Activated naive CD8-positive, alpha-beta T cell treated with anti-CD3 and anti-CD28 coated beads, Interleukin-2, amount 50 U/mL, for 16 hours (primary cell): ENCODE data around the gene TC2N.
"Not testable (repeated sequence)": the region's sequence is repeated elsewhere in the genome, so short reads cannot be mapped to it uniquely, and the experiment has no call there.

Experiments used
- DNase-seq: peaks from one replicate; pipeline ENCODE4 v3.0.0-alpha.2; 2020; ENCODE audit warnings: low read depth, low spot score

Gene TC2N

DNA sequence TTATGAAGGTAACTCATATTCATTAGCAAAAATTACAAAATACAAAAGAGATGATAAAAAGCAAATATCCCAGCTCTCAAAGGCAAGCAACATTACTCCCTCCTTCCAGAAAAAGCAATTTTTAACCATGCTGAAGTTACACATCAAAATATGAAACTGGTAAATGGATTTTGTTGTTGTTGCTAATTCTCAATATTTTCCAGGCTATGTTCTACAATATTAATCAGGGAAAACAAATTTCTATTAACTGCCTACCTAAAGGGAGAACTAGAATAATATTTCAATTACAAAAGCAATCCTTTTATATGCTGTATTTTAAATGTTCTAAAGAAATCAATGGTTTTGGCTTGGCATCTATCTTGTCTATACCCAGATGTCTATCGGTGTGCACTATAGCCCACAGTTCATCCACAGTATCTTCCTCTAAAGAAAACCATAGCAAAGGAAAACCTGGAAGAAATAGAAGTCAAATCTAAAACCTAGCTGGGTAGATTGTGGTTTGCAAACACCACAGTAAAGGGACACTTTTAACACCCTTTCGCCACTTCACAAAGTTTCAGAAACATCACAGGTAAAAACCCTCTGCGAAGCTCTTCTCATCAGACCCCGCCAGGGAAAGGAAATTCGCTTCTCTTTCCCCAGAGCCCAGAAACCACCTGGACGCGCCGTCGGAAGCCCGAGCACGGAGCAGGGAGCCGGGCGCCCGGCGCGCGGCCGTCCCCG lies 32.0 kb downstream of the TC2N start:
- no peak for DNase-seq

DNA sequence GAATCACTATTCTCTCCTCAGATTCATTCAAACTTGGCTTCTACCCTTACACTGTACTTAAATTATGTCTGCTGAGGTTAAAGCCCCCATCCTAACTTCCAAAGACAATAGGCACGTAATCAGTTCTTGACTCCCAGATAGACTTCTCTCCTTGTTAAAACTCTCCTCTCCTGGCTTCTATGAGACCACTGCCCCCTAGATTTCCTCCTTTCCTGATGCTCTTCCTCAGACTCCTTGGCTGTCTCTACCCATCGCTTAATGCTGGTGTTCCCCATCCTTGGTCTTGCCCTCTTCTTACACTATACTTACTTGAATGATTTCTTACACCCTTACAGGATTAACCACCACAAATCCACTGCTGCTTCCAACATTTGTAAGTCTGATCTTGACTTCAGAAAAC lies 32.8 kb downstream of the TC2N start:
- DNase-seq: no peak

DNA sequence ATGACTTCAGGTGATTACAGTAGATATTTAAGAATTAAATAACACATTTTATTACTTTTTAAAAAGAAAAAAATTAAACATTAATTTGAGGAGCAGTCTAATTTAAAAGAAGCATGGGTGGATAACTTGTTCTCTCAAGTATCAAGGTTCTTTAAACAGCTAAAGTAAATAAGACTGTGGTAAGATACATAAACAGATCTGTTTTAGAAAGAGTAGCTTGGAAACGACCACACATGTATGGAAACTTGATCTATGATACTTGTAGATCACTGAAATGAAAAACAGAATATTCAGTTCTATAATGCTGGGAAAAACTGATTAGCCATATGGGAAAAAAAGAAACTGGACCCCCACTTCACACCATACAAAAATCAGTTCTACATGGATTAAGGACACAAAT lies 36.0 kb downstream of the TC2N start:
- DNase-seq: no peak

DNA sequence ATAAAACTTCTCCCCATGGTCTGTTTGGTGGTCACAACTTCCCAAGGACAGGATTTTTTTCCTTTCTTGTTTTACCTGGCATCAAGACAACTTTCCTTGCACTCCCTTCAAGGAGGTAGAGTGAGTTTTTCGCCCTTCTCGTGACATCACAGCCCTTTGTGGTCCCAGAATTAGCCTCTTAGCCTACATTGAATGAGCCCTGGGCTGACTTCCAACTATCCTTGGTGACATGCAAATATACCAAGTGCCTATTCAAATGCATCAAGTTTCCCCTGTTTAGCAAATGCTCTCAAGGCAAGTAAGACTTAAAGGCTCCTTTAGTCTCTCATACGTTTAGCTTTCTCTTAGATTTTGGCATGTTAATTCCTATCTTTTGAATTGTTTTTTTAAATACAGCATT lies 36.6 kb downstream of the TC2N start:
- DNase-seq: no peak

DNA sequence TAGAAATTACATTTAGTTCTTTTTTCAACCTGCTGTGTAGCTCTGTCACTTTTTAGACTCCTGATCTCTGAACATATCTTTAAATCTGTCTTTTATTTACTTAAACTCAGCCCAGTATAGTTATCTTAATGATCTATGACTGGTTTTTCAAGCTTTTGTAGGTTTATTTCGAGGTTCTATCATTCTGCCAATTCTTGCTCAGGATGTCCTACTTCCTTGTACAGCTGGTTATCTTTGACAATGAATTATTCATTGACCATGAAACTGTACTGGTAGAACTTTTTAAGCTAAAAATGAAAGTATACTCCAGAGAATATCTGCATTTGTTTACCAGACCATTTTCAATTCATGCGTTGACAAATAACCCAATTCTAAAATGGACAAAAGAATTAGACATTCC lies 37.8 kb downstream of the TC2N start:
- no peak for DNase-seq

DNA sequence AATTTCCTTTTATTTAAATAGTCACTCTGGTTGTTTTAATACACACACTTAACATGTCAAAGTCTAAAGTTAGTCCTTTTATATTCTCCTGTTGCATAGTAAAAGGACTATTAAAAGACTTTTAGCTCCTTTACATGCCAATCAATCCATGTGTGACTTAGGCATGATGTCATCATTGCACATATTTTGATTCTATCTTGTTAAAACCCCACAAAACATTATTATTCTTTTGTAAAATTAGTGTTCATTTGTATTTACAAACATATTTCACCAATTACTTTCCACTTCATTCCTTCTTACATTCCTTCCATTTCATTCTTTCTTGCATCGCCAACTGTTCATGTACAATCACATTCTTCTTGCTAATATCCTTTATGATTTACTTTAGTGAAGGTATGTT lies 39.6 kb downstream of the TC2N start:
- DNase-seq: no peak

DNA sequence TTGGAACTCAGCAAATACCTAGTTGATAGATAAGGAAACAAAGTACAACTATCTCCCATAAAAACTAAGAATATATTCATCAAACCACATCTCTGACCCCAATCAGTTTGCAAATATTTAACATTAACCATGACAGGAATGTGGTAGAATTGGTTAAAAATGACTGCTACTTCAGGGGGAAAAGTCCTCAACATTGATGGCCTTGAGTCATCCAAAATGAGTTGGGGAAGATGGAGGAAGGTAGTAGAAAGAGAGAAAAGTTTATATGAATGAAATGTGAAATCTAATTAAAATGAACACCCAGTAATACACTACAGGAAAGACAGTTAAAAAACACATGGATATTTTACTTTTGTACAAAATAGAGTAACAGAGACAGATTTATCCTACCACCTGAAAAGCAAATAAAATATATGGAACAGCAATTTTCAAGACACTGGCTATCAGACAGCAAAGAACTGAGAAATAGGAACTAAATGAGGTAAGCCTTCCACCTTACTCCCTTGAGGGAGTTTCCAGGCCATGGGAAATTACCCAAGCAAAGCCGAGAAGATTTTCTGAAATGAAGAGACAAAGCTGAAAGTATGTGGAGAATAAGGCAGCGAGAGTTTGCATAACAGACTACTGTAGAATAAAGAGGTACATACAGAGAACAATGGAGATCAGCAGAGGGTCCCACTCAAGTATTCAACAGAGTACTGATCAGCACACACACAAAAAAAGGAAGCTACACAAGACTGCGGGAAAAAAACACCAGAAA lies 49.6 kb downstream of the TC2N start:
- no peak for DNase-seq

DNA sequence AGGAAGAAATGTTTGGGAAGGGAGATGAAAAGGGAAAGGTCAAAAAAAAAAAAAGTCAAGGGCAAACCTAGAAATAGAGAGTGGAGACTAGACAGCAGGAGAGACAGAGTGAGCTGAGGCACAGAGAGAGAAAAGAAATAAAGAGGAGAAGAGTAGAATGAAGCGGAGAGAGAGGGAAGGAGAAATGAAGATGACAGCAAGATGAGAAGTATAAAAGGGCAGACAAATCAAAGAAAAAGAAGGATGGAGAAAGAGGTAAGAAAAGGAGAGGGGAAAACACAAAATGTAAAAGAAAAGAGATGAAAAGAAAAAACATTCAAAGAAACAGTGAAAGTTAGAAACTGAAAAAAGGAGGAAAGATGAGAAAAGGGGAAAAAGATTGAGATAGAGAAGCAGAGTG lies 53.0 kb downstream of the TC2N start:
- DNase-seq: no peak

DNA sequence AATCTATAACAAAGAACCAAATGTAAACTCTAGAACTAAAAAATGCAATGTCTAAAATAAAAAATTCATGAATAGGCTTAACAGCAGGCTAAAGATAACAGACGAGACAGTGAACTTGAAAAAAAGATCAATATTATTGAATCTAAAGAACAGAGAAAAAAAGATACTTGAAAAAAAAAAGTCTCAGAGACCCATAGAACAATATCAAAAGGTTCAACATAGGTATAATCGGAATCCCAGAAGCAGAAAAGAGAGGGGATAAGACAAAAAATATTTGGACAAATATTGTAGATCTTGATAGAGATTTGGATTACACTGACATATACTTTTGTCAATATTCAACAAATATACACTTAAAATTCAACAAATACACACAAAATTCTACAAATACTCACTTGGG lies 56.6 kb downstream of the TC2N start:
- DNase-seq: no peak

DNA sequence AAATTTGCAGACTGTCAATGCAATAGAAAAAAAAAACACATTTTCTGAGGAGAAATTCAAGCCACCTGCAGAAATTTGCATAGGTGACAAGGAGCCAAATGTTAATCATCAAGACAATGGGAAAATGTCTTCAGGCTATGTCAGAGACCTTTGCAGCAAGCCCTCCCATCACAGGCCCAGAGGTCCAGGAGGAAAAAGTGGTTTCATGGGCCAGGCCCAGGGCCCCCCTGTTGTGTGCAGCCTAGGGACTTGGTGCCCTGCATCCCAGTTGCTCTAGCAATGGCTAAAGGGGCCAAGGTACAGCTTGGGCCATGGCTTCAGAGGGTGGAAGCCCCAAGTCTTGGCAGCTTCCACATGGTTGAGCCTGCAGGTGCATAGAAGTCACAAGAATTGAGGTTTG lies 60.6 kb downstream of the TC2N start:
- no peak for DNase-seq

DNA sequence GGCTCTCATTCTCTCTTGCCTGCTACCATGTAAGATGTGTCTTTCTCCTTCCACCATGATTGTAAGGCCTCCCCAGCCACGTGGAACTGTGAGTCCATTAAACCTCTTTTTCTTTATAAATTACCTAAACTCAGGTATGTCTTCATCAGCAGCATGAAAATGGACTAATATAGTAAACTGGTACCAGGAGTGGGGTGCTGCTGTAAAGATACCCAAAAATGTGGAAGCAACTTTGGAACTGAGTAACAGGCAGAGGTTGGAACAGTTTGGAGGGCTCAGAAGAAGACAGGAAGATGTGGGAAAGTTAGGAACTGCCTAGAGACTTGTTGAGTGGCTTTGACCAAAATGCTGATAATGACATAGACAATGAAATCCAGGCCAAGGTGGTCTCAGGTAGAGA lies 61.2 kb downstream of the TC2N start:
- not testable (repeated sequence) for DNase-seq

DNA sequence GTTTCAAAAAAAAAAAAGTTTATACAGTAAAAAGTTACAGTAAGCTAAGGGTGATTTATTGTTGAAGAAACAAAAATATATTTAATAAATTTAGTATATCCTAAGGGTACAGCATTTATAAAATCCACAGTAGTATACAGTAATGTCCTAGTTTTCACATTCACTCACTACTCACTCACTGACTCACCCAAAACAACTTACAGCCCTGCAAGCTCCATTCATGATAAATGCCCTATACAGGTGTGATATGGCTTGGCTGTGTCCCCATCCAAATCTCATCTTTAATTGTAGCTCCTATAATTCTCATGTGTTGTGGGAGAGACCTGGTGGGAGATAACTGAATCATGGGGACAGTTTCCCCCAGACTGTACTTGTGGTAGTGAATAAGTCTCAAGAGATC lies 61.7 kb downstream of the TC2N start:
- no peak for DNase-seq

DNA sequence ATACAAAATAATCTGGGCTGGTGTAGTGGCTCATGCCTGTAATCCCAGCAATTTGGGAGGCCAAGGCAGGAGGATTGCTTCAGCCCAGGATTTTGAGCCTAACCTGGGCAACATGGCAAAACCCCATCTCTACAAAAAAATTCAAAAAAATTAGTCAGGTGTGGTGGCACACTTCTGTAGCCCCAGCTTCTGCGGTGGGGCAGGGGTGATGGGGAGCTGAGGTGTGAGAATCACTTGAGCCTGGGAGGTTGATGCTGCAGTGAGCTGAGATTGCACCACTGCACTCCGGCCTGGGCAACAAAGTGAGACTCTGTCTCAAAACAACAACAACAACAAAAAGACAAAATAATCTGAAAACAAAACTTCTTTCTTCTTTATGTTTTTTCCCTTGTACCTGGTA lies 66.0 kb downstream of the TC2N start:
- no peak for DNase-seq

DNA sequence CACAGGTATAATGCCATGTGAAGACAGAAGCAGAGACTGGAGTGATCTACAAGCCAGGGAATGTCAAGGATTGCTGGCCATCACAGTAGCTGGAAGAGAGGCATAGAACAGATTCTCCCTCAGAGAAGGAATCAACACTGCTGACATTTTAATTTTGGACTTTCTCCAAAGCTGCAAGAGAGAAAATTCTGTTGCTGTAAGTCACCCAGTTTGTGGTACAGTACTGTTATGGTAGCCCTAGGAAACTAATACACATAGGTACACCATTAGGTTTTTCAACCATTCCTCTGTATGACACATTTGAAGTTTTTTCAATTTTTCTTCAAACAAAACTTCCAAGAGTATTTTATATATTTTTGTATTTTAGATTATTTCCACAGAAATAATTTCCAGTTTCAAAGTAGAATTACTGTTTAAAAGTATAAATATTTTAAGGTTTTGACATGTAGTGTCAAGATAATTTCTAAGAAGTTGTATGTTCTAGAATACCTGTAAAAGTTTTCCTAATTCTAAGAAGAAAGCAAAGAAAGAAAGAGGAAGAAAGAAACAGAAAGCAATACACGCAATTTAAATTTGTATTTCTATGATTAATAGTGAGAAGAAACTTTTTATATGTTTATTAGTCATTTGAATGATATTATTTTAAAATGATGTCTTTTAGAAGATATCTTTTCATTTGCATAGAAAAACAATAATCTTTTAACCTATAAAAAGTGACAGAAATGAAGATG lies 70.6 kb downstream of the TC2N start:
- DNase-seq: no peak

DNA sequence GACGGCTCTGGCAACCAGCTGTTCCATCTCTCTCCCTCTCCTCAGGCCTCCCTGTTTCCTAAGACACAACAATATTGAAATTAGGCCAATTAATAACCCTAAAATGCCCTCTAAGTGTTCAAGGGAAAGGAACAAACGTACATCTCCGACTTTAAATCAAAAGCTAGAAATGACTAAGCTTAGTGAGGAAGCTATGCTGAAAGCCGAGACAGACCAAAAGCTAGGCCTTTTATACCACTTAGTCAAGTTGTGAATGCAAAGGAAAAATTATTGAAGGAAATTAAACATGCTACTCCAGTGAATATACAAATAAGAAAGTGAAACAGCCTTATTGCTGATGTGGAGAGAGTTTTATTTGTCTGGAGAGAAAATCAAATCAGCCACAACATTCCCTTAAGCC lies 73.6 kb downstream of the TC2N start:
- DNase-seq: no peak

DNA sequence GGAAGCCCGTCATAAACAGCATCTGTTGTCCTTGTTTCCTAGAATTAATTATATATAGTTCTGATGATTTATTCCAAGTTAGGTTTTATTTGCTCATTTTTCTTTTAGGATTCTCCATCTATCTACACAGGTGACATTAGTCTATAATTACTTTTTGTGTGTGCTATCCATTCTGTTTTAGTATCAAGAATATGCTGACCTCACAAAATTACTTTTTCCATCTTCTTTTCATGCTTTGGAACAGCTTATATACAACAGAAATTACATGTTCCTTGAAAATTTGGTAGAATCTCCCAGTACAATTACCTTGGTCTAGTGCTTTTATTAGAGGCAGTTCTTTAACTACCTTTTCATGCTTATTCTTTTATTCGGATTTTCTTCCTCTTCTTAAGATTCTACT lies 81.1 kb downstream of the TC2N start:
- no peak for DNase-seq

DNA sequence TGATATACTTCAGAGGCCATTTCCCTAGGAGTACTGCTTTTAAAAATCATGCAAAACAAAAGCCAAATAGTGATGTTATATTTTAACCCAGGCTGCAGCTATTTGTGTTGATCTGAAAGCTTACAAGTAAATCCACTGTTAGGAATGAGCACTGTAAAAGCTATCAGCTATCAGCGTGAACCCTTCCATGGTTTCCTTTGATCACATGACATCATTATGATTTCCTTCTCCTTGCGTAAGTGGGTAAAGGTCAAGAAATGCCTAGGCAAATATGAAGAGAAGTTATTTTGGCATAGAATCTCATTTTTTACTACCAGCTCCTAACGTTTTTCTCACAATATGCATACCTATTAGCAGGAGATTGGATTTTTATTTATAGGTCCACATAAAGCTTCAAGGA lies 86.9 kb downstream of the TC2N start:
- DNase-seq: no peak

DNA sequence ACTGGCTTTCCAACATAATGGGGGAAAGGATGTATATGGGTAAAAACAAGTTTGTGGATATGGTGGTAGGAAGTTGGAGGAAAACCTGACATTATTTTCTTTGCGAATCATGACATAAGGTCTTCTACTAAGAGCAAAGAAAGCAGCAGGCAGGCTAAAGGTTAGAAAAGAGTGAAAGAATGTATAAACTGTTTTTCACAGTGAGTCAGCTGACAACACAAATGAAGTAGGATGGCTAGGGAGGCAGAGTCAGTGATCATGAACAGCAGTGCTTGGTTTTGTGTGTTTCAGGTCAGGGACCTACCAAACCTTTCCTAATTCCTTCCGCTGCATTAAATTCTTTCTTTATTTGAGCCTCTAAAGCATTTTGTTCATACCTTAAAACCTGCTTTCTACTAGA lies 89.1 kb downstream of the TC2N start:
- no peak for DNase-seq

DNA sequence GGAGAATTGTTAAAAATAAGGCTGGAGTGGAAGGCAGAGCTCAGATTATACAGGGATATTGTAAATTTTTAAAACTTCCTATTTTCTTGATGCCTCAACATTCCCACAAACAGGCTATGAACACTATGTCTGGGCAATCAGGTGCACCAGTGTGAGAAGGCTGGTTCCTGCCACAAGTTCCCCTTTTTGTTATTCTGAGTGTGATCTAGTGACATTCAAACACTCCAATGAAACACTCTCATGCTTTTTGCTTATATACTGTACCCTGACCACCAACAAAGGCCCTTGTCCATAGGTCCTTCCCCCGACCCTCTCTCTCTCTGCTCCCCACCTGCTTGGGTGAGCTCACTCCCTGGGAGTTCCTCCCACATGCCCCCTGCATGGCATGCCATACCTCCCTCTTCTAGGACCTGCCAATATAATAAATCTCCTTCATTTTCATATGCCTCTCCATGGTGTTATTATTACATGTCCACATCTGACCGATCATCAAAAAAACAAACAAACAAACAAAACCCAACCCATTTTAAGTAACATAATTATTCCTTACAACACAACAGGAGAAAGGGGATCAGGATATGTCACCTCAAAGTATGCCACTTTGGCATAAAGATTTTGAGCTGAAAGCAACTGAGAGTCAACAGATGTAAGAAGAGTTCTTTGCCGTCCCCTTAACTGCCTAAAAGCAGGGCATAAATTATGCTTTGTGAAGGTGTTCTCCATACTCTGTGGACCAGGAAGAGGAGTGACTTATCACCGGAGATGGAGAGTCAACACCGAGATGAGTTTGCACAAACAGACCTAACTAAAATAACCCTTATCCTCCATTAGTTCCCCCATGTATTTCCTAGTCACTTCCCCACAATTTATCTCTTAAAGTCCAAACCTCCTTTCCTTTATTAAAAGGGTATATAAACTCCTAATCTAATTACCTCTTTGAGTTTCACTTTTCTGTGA lies 92.9 kb downstream of the TC2N start:
- DNase-seq: no peak

DNA sequence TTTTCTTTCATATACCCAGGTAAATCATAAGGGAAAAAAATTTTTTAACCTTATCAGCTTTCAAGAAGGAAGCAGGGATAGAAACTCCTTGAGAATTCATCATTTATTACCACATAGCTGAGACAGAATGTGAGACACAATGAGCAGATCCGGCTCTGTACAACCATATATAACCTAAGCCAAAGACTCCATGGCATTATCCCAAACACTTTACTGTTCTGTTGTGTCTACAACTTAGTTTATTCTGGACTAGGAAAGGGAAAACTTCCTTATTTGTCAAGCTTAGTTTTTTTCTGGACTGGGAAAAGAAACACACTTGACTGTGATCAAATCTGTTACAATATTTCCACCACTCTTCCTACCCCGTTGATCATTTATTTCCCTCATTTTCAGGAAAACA lies 97.2 kb downstream of the TC2N start:
- DNase-seq: no peak

DNA sequence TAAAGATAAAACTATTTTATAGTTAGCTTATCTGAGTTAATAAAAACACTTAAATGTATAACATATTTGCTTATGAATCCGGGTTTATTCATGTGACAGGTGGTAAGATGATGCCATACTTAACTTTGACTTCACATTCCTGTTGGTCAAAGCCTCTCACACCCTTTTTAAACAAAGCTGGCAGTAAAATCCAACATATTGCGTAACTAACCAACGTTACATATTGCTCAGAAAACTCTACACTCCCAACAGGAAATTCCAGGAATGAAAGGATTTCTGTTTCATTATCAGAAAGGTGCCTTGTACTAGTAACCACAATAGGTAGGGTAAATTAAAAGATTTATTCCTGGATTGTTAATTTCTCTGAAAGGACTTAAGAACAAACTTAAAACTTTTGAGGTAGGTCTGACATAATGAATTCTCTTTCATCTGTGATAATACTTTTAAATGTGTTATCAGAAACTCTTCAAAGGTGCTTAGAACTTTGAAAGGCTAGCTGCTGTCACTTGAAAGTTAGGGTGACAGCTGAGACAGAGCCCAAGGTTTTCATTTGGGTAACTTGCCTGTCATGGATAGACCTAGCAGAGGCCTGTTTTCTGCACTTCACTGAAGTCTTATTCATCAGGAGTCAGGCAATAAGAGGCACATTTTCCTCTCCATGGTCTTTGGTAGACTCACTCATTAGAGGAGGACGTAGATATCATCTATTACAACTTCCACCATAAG lies 111.6 kb downstream of the TC2N start:
- no peak for DNase-seq
